RWPE1 (cell line): Measurements from ENCODE around the gene ADAMTS20.

Experiments used
- CTCF ChIA-PET: fragments of 350-600 bp; sonication (Branson Sonifier 250); formaldehyde crosslinking; extraction: SDS; loops from one replicate; lab custom pipeline; 2021; lab: Yijun Ruan, JAX
- POLR2A ChIA-PET: fragments of 400-600 bp; formaldehyde crosslinking; extraction: SDS; loops from one replicate; lab custom pipeline; 2020; ENCODE audit warnings: antibody characterized with exemption; ENCODE audit not compliant: low non-redundant PET; lab: Yijun Ruan, JAX
- DNase-seq: peaks from one replicate; pipeline ENCODE4 v3.0.0; 2012; ENCODE audit warnings: low spot score
- H3K27ac ChIP-seq: fragments of 450-650 bp; 2 replicates; pipeline ENCODE4 v1.5.1; 2017
- TF ChIP-seq, protein P1 (sequence below): fragments of 450-650 bp; conservative IDR thresholded peaks from 2 replicates; pipeline ENCODE4 v1.5.1; 2017; ENCODE audit warnings: low read depth, mild to moderate bottlenecking

Gene ADAMTS20

DNA sequence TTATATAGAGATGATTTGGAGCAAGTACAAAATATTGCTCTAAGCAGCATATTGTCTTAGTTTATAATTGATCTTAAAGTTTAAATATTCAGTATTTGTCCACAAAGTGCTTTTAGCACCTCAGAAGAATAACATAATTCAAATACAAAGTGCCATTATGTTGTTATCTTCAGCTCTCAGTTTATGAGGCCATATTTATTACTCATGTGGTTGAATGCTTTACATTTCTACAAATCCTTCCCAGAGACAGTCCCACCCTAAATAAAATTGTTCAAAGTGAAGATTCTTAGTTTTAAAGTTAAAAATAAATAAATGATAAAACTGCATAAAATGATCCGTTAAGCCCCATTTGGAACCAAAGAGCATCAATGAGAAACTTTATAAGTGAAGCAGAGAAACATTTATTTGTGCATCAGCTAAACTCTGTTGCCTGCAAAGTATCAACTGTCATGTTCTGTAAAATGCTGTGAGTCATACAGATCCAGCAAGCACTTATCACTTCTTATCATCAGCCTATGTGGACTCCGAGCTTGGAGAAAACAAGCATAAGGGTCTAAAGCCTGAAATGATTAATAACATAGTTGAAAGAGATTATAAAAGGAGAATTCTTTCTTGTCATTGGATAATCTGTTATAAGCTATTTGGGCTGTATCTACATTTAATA is 218.9 kb downstream of the ADAMTS20 start:
- ChIA-PET POLR2A (no interaction called here), CTCF (interaction anchor here (0.6 kb wide), 1 partner anchor 70 kb away, joined by 3 read pairs; no protein-coding TSS in a partner anchor)
- TF ChIP-seq, protein P1, sequence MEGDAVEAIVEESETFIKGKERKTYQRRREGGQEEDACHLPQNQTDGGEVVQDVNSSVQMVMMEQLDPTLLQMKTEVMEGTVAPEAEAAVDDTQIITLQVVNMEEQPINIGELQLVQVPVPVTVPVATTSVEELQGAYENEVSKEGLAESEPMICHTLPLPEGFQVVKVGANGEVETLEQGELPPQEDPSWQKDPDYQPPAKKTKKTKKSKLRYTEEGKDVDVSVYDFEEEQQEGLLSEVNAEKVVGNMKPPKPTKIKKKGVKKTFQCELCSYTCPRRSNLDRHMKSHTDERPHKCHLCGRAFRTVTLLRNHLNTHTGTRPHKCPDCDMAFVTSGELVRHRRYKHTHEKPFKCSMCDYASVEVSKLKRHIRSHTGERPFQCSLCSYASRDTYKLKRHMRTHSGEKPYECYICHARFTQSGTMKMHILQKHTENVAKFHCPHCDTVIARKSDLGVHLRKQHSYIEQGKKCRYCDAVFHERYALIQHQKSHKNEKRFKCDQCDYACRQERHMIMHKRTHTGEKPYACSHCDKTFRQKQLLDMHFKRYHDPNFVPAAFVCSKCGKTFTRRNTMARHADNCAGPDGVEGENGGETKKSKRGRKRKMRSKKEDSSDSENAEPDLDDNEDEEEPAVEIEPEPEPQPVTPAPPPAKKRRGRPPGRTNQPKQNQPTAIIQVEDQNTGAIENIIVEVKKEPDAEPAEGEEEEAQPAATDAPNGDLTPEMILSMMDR = no peak
- no peak overlapping the region for H3K27ac ChIP-seq
- no peak for DNase-seq

DNA sequence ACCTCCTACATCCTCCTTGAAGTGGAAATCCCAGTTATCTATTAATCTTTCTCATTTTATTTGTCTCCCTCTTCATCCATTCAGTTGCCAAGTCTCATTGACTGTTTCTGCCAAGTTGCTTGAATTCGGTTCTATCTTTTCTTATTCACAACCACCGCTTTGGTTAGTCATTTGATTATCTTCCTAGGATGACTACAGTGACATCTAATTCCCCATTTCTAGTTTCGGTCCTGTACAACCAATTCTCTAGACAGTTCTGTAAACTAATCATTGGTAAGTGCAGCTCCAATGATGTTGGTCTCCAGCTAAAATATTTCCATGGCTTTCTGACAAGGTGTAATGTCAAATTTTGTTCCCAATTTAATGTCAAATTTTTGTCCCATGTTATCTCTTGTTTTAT is 220.1 kb downstream of the ADAMTS20 start:
- DNase-seq = no peak
- ChIA-PET POLR2A (no interaction called here), CTCF (no interaction called here)
- no peak overlapping the region for H3K27ac ChIP-seq
- TF ChIP-seq, protein P1 = no peak

DNA sequence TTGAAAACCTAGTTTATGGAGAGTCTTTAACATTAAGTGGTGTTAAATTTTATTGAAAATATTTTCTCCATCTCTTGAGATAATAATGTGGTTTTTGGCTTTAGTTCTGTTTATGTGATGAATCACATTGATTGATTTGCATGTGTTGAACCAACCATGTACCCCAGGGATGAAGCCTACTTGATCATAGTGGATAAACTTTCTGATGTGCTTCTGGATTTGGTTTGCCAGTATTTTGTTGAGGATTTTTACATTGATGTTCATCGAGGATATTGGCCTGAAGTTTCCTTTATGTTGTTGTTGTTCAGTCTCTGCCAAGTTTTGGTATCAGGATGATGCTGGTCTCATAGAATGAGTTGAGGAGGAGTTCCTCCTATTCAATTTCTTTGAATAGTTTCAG is 222.6 kb downstream of the ADAMTS20 start:
- CTCF ChIA-PET = no interaction called here

DNA sequence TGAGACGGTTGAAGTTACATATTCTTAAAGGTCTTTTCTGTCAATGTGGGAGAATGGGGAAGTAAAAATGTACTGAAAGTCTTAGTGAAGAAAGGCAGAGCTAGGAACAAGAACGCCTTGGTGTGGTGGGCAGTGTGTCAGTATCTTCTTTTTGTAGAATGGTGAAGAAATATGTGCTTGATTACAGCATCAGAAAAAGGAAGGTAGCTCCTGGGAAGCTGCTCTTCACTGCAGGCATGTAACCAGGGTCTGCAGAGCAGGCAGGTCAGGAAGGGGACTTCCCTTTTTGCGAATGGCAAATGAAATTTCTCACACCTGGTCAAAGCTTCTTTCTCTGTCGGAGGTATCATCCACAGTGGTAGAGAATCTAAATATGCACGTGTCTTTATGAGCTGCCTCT is 226.2 kb downstream of the ADAMTS20 start:
- ChIA-PET POLR2A (no interaction called here), CTCF (no interaction called here)
- H3K27ac ChIP-seq = no peak overlapping the region
- TF ChIP-seq, protein P1 = no peak
- DNase-seq = no peak

More for the DNA sequence above, 222.6 kb downstream of the ADAMTS20 start:
- TF ChIP-seq, protein P1 = no peak
- no peak overlapping the region for H3K27ac ChIP-seq
- POLR2A ChIA-PET = no interaction called here
- no peak for DNase-seq

DNA sequence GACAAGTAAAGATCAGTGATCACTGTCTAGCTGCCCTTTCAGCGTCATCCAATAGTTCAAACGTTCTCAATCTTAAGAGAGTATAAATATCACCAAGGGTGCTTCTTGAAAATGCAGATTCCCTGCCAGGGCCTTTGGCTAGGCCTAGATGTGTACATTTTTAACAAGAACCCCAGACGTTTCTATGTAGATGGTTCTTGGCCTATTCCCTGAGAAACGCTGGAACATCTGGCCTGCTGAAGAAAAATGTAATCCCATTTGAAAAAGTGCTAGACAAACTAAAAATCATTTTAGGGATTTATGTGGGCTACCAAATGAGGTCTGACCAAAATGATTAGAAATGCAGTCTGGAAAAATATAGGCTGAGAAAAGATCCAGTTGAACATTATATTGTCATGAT is 231.7 kb downstream of the ADAMTS20 start:
- CTCF ChIA-PET = interaction anchor here (0.8 kb wide), 1 partner anchor 1003 kb away, joined by 3 read pairs; no protein-coding TSS in a partner anchor

DNA sequence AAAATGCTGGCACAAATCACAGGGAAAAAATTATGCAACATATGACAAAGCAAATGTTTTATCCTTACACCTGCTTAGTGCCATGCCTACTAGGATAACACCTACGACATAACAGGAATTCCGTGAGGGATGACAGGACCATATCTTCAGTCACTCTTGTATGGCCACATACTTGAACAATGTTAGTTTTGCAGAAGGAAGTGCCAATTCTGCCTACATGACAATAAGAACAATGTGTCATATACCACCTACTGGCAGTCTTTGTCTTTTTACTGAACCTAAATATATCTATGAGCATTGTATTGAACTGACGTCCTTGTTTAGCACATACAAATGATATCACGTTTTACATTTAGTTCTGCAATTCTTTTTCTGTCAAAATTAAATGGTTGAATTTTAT is 234.0 kb downstream of the ADAMTS20 start:
- ChIA-PET POLR2A (no interaction called here), CTCF (no interaction called here)
- TF ChIP-seq, protein P1 = no peak
- H3K27ac ChIP-seq = no peak overlapping the region
- DNase-seq = no peak

More for the DNA sequence above, 231.7 kb downstream of the ADAMTS20 start:
- H3K27ac ChIP-seq = no peak overlapping the region
- TF ChIP-seq, protein P1 = no peak
- POLR2A ChIA-PET = no interaction called here
- DNase-seq = no peak
